Parathyroid adenoma (tissue), 2 donors: ENCODE results near the gene RNASE9.

Source experiments
- H2AFZ ChIP-seq: fragments of 300-600 bp; sonication (generic); one replicate; pipeline ENCODE4 v1.7.0; 2017; ENCODE audit warnings: antibody characterized with exemption, mild to moderate bottlenecking
- H3K27ac ChIP-seq: fragments of 300-600 bp; sonication (generic); one replicate; pipeline ENCODE4 v1.7.0; 2017
- H3K27me3 ChIP-seq: fragments of 300-600 bp; sonication (generic); one replicate; pipeline ENCODE4 v1.7.0; 2017; ENCODE audit warnings: low read length; ENCODE audit not compliant: control insufficient read depth, insufficient read depth
- H3K36me3 ChIP-seq: fragments of 300-600 bp; sonication (generic); one replicate; pipeline ENCODE4 v1.7.0; 2017; ENCODE audit warnings: low read length; ENCODE audit not compliant: control insufficient read depth, insufficient read depth
- H3K4me1 ChIP-seq: fragments of 300-600 bp; sonication (generic); one replicate; pipeline ENCODE4 v1.7.0; 2017; ENCODE audit warnings: control low read depth
- H3K4me2 ChIP-seq: fragments of 300-600 bp; sonication (generic); one replicate; pipeline ENCODE4 v1.7.0; 2017; ENCODE audit warnings: low read length
- H3K4me3 ChIP-seq: fragments of 300-600 bp; sonication (generic); one replicate; pipeline ENCODE4 v1.7.0; 2017; ENCODE audit warnings: low read depth, low read length
- H3K79me2 ChIP-seq: fragments of 300-600 bp; sonication (generic); one replicate; pipeline ENCODE4 v1.7.0; 2017; ENCODE audit warnings: control low read depth
- H3K9ac ChIP-seq: fragments of 300-600 bp; sonication (generic); one replicate; pipeline ENCODE4 v1.7.0; 2017; ENCODE audit warnings: mild to moderate bottlenecking
- H3K9me3 ChIP-seq: fragments of 300-600 bp; sonication (generic); one replicate; pipeline ENCODE4 v1.7.0; 2017; ENCODE audit warnings: low read length; ENCODE audit not compliant: control insufficient read depth
- TF ChIP-seq, protein P1 (sequence below): fragments of 300-600 bp; sonication (generic); IDR thresholded peaks from one replicate; pipeline ENCODE4 v1.7.0; 2017; ENCODE audit warnings: antibody characterized with exemption, mild to moderate bottlenecking
- donor health status: primary hyperparathyroidism.

Gene RNASE9

DNA sequence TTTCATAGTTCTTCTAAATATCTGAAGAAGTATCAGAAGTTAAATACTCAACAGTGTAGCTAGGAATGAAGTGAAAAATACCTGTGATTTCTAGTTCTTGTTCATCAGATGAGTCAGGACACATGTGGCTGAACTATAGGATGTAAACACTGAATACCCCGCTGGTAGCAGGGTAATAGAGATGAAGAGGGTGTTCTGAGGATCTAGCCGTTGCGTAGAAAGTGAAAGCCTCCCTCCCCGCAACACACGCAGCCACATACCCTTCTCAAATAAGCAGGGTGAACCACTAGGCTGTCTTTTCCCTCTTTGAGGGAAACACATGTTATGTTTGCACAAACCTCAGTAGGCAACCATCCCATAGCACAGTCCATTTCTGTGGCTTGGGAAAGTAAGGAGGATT is 46.8 kb upstream of the RNASE9 start:
- Histone ChIP-seq H2AFZ (no peak overlapping the region), H3K27me3 (no peaks in the 10 kb centered on the region), H3K9ac (no peak overlapping the region), H3K4me2 (no peak overlapping the region), H3K79me2 (no peaks in the 10 kb centered on the region), H3K36me3 (no peaks in the 10 kb centered on the region), H3K4me1 (peaks cover 5% of the 10 kb centered on the region), H3K4me3 (no peak overlapping the region), H3K9me3 (no peaks in the 10 kb centered on the region), H3K27ac (no peak overlapping the region)
- TF ChIP-seq, protein P1, sequence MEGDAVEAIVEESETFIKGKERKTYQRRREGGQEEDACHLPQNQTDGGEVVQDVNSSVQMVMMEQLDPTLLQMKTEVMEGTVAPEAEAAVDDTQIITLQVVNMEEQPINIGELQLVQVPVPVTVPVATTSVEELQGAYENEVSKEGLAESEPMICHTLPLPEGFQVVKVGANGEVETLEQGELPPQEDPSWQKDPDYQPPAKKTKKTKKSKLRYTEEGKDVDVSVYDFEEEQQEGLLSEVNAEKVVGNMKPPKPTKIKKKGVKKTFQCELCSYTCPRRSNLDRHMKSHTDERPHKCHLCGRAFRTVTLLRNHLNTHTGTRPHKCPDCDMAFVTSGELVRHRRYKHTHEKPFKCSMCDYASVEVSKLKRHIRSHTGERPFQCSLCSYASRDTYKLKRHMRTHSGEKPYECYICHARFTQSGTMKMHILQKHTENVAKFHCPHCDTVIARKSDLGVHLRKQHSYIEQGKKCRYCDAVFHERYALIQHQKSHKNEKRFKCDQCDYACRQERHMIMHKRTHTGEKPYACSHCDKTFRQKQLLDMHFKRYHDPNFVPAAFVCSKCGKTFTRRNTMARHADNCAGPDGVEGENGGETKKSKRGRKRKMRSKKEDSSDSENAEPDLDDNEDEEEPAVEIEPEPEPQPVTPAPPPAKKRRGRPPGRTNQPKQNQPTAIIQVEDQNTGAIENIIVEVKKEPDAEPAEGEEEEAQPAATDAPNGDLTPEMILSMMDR, result no peak

DNA sequence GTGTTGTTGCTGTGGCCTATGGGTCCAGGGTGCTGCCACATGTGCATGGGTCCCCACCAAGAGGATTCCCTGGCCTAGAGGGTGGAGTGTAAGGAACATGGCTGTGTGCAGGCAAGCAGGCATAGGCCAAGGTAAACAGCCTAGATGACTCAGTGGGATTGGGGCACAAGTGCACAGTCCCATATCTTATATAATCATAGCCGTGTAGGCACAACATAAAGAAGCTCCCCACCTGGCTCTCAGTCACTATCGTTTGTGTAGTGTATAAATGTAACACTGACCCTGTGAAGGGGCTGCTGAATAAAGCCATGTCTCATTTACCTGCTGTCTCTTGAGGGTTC is 46.0 kb upstream of the RNASE9 start:
- peaks cover 5% of the 10 kb centered on the region for H3K4me1 ChIP-seq
- H3K9me3 ChIP-seq, result no peaks in the 10 kb centered on the region
- no peak overlapping the region for H3K4me2 ChIP-seq
- TF ChIP-seq, protein P1, result no peak
- H3K9ac ChIP-seq, result no peak overlapping the region
- no peaks in the 10 kb centered on the region for H3K36me3 ChIP-seq
- no peak overlapping the region for H3K4me3 ChIP-seq
- H3K27me3 ChIP-seq, result no peaks in the 10 kb centered on the region
- H3K27ac ChIP-seq, result no peak overlapping the region
- H3K79me2 ChIP-seq, result no peaks in the 10 kb centered on the region
- H2AFZ ChIP-seq, result no peak overlapping the region

DNA sequence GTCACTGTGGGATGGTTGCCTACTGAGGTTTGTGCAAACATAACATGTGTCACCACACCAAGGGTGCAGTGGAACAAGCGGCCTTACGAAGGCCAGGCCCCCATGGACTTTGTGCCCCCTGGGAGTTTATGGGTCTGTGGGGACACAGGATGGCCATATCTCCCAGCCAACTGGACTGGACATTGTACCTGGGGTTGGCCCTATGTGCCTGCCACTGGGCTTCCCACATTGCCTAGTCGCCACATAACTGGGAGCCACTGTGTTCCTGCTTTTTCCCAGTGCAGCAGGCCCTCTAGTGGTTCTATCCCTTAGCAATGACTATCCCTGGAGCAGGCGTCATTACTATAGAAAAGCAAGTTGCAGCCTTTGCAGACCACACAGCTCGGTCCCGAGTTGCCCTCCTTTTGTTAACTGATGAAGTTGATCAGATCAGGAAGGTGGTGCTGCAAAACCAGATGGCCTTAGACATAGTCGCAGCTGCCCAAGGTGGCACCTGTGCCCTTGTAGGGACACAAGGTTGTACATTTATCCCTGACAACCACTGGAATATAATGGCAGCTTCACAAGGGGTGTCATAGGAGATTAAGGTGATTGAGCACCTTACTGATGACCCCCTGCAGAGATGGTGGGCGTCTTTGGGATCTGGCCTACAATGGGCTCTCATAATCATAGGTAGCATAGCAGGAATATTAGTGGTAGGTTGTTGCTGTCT is 45.5 kb upstream of the RNASE9 start:
- Histone ChIP-seq H3K79me2 (no peaks in the 10 kb centered on the region), H3K4me3 (no peak overlapping the region), H2AFZ (no peak overlapping the region), H3K9me3 (no peaks in the 10 kb centered on the region), H3K27me3 (no peaks in the 10 kb centered on the region), H3K27ac (no peak overlapping the region), H3K4me1 (peaks cover 5% of the 10 kb centered on the region), H3K36me3 (no peaks in the 10 kb centered on the region), H3K4me2 (no peak overlapping the region), H3K9ac (no peak overlapping the region)
- TF ChIP-seq, protein P1, result peak; percentile 54

DNA sequence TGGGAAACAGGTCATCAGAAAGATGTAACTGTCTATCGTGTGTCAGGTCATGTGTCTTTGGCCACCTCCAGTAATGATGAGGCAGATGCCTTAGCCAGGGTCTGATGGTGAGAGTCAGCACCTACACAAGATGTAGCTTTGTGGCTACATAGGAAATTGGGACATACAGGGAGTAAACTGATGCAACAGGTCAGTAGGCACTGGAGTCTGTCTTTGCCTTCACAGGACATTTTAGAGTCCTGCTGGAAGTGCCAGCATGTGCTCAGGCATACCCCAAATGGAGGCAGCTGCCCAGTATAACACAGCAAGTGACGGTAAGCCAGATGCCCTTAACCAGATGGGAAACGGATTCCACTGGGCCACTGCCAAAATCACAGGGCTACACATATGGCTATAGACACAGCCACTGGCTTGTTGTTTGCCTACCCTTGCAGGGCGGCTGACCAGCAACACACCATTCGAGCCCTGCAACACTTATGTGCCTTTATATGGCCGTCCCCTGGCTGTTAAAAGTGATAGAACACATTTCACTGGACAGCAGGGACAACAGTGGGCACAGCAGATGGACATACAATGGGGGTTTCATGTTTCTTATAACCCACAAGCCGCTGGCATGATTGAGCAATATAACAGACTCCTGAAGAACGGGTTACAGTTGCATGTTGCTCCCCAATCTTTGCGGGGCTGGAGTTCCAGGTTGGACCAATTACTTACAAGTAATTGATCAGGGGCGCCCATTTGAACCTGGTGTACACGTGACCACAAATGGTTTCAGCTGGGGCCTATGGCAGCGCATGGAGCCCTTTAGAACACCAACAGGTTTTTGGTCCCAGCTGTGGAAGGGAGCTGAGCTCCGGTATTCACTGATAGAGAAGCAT is 43.2 kb upstream of the RNASE9 start:
- Histone ChIP-seq H3K4me1 (no peaks in the 10 kb centered on the region), H3K79me2 (no peaks in the 10 kb centered on the region), H2AFZ (no peak overlapping the region), H3K9ac (no peak overlapping the region), H3K4me2 (no peak overlapping the region), H3K27me3 (no peaks in the 10 kb centered on the region), H3K27ac (no peak overlapping the region), H3K9me3 (no peaks in the 10 kb centered on the region), H3K4me3 (no peak overlapping the region), H3K36me3 (no peaks in the 10 kb centered on the region)
- TF ChIP-seq, protein P1, result no peak
